Measurements from ENCODE around the gene ACTN4.

ACTN4 gene

GRCh38 chr19:38679839-38680238, 32.4 kb downstream of the ACTN4 start:
- no peak for DNase-seq

GRCh38 chr19:38682195-38682867, 34.9 kb downstream of the ACTN4 start:
- DNase-seq: no peak

DNA sequence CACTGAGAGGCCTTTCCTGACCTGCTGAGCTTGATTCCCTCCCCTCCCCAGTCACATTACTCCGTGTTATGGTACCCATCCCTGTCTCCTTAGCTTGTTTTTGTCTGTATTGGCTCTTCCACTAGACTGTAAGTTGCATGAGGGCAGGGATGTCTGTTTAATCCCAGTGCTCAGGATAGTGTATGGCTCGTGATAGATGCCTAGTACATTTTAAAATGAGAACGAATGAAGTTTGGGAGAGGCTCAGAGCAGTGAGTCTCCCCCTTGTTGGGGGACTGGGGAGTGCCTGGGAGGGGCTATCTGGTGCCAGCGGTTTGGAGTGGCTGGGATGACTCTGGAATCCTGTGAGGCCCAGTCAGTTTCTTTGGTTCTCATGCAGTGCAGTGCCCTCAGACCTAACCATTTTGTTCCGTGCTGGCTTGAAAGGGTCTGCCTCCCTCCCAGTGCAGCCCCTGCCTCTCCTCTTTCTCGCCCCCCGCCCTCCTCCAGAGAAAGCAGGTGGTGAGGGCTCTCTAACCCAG, 35.5 kb downstream of the ACTN4 start:
- no peak for DNase-seq

DNA sequence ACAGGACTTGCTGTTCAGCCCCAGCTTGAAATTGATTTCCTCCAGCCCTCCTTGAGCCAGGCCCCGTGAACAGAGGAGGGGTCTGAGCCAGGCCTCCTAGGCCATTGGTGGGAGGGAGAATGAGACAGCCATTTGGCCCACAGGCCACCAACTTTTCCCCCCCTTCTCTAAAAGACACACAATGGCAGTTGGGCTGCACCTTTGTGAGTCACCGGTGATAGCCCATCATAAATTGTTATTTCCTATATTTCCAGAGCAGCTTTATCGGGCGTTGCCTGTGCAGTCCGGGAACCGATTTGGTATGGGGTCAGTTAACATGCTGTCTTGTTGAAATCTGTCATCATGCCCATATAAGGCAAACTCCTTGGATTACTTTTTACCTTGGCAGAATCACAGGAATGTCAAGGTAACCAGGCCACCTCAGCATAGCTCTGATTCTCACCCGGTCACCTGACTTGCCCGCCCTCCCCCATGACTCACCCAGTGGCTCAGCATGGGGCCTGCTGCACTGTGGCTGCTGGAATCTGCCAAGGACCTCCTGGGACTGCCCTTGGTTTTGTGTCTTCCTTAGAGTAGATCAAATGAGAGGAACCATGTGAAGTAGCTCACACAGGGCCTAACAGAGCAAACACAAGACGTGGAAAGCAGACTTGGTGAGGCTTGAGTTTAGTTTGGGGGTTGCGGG, 36.1 kb downstream of the ACTN4 start:
- DNase-seq: no peak

GRCh38 chr19:38684078-38684861, 36.8 kb downstream of the ACTN4 start:
- no peak for DNase-seq

- DNase-seq: no peak
These were observed 37.6 kb downstream of the ACTN4 start for GRCh38 chr19:38684862-38685665.

DNA sequence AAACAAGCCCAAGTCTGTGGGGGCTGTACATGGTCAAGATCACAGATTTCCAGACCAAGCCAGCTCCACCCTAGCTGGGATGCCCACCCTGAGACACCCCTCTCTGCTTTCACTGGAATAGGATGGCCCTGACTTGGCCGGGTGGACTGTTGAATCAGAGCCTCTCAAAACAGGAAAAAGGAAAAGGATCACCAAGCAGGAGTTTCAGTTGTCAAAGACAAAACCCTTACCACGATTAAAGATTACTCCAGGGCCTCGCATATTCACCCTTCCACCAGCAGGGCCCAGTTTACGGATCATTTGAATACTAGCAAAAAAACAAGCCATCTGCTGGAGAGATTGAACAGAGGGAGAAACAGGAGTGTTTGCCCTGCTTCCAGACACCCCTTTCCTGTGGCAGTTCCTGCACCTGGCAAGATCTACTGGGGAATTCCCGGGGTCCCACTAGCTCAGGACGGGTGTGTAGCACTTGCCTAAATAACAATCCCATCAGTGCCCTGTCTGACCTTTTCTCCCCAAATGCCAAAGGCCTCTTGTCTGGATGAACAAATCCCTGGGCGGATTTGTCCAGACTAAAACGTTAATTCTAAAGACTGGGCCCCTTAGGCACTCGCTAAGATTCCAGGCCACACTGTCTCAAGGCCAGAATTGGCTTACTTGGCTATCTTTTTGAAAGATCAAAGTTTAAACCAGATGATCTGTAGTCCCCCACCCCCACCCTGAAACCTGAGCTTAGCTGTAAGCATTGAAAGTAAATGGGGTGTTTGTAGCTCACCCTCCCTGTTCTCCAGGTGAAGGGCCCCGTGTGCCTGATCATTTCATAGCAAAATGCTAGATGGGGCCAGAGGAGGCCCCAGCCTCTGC, 38.4 kb downstream of the ACTN4 start:
- DNase-seq: peak; percentile 53

GRCh38 chr19:38686530-38686888, 39.1 kb downstream of the ACTN4 start:
- DNase-seq: no peak

DNA sequence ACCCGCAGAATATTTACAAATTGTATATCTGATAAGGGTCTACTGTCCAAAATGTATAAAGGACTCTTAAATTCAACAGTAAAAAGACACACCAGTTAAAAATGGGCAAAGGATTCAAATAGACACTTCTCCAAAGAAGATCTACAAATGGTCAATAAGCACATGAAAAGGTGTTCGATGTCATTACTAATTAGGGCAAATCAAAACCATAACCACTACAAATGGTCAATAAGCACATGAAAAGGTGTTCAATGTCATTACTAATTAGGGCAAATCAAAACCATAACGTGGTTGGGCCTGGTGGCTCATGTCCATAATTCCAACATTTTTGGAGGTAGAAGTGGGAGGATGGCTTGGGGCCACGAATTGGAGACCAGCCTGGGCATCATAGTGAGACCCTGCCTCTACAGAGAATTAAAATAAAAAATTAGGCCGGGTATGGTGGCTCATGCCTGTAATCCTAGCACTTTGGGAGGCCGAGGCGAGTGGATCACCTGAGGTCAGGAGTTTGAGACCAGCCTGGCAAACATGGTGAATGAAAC, 40.5 kb downstream of the ACTN4 start:
- DNase-seq: no peak

- no peak for DNase-seq
These were observed 42.7 kb downstream of the ACTN4 start for GRCh38 chr19:38690146-38690545.

DNA sequence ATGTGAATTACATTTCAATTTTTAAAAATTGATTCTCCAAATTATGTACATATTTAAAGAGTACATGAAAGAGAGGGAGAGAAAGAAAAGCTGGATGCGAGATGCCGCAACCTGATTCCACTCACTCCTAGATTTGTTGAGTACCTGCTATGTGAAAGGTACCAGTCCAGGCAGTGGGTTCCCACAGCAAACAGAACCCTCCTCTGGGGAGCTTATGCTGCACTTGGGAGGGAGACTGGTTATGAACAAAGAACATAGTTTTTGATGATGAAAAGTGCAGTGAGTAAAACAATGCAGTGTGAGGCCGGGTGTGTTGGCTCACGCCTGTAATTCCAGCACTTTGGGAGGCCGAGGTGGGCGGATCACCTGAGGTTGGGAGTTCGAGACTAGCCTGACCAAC, 43.4 kb downstream of the ACTN4 start:
- no peak for DNase-seq

DNA sequence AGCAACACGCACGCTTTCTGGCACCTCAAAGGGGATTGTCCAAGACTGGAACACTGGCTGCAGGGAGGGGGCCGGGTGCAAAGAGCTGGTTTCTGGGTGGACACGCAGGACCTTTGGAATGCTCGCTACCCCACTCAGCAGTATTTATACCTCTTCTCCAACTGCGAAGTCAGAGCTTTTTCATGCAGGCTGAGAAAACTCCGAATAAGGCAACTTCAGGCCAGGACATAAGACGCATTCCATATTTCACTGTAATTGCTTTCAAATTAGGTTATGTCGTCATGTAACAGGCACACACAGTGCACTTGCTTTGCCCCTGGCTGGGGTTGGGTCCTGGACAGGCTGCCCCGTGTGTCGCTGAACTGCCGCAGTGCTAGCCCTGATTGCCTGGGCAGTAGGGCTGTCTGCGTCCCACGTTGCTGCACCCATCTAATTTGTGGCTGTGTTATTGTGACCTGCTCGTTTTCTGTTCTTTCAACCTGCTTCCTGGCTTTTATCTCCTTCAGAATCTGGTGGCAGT, 44.5 kb downstream of the ACTN4 start:
- DNase-seq: no peak

GRCh38 chr19:38692458-38693379, 45.3 kb downstream of the ACTN4 start:
- DNase-seq: no peak

- no peak for DNase-seq
These were observed 46.2 kb downstream of the ACTN4 start for GRCh38 chr19:38693380-38694223.

DNA sequence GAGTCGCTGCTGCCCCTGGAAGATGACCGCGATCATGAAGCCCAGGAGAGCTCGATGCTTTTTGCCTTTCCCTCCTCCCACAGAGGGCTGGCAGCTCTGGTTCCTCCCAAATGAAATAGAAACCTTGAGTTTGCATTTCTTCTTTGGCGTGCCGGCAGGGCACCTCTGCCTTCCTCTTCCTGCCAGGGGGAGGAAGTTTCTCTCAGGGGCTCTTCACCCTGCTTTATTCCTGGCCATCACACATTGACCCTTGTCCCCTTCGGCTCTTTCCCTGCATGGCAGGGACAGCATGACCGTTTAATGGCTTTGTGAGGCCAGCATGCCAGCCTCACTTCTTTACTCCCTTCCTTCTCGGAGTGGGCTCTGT, 47.9 kb downstream of the ACTN4 start:
- no peak for DNase-seq

GRCh38 chr19:38695832-38696728, 48.6 kb downstream of the ACTN4 start:
- no peak for DNase-seq

- DNase-seq: no peak
These were observed 49.2 kb downstream of the ACTN4 start for GRCh38 chr19:38696729-38697055.

DNA sequence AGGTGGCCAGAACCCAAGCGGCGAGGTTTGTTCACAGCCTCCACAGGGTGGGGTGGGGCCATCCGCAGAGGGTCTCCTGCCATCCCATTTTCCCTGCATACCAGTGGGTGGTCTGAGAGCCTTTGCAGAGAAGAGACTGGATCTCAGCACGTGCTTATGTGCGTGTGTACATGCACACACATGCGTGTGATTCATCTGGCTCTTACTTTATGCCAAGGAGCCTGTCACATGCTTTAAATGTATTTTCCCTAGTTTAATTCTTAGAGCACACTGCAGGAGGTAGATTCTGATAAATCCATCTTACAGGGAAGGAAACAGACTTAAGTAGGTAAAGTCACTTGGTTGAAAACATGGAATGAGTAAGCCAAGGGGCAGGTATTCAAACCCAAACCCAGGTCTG, 49.7 kb downstream of the ACTN4 start:
- DNase-seq: no peak
